ENCODE measurements around the gene ATG10.

- no peak for TF ChIP-seq CTCF (IDR thresholded peaks at IDR 0.05; ENCODE audit: borderline replicate concordance, extremely low read depth, low read length, poor library complexity, severe bottlenecking)
- no peak for TF ChIP-seq EZH2 (IDR thresholded peaks at IDR 0.05; ENCODE audit: borderline replicate concordance, low read depth, low read length, severe bottlenecking)
These were observed 303.4 kb downstream of the ATG10 start for GRCh38 chr5:82275216-82275664.
